ENCODE results near the gene PTMA.

The PTMA gene

DNA sequence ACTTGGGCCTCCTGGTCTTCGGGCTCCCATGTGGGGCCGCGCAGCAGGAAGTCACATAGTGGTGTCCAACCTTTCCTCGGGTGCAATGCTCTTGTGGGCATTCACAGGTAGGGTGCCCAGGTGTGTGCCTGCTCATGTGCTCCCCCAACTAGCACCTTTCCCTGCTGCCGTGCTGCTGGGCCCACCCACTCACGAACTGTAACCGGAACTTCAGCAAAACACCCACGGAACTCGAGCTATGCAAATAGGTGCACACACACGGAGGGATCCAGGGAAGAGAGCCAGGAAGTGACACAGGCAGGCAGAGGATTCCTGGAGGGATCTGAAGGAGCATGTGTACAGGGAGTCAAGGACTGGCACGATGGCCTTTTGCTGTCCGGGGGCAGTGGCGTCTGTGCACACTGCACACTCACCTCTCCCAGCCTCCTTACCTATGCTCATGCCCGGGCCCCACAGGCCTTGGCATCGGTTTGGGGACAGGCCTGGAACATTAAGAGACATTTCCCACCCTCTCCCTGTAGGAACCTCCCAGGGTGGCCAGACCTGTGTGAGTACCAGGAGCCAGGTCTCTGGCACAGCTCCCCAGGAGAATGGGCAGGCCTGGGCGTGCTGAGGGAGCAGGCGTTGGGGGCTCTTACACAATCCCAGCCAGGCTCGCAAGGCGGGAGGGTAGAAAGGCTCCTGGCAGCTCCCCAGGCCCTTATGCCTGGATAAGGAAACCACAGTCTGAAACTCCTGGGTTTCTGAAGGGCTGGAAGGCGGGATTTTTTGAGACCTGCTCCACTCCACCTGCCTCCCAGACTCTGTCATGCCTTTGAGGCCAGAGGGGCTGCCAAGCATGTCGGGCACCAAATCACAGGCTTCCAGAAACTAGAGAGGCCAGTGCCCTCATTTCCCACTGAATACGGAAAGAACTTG lies 6.6 kb upstream of the PTMA start:
- TF ChIP-seq SIN3A (IDR thresholded peaks at IDR 0.05; ENCODE audit: borderline replicate concordance, insufficient read depth, low read length) (no peak), FOXP2 (optimal IDR thresholded peaks at IDR 0.05; ENCODE audit: borderline replicate concordance, extremely low read depth, extremely low read length, insufficient read depth) (no peak), TAF1 (IDR thresholded peaks at IDR 0.05; ENCODE audit: borderline replicate concordance, insufficient read depth, low read length) (no peak), POLR2AphosphoS5 (IDR thresholded peaks at IDR 0.05; ENCODE audit: low read depth, low read length) (no peak)
- TF ChIP-seq, protein P1, sequence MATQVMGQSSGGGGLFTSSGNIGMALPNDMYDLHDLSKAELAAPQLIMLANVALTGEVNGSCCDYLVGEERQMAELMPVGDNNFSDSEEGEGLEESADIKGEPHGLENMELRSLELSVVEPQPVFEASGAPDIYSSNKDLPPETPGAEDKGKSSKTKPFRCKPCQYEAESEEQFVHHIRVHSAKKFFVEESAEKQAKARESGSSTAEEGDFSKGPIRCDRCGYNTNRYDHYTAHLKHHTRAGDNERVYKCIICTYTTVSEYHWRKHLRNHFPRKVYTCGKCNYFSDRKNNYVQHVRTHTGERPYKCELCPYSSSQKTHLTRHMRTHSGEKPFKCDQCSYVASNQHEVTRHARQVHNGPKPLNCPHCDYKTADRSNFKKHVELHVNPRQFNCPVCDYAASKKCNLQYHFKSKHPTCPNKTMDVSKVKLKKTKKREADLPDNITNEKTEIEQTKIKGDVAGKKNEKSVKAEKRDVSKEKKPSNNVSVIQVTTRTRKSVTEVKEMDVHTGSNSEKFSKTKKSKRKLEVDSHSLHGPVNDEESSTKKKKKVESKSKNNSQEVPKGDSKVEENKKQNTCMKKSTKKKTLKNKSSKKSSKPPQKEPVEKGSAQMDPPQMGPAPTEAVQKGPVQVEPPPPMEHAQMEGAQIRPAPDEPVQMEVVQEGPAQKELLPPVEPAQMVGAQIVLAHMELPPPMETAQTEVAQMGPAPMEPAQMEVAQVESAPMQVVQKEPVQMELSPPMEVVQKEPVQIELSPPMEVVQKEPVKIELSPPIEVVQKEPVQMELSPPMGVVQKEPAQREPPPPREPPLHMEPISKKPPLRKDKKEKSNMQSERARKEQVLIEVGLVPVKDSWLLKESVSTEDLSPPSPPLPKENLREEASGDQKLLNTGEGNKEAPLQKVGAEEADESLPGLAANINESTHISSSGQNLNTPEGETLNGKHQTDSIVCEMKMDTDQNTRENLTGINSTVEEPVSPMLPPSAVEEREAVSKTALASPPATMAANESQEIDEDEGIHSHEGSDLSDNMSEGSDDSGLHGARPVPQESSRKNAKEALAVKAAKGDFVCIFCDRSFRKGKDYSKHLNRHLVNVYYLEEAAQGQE (IDR thresholded peaks at IDR 0.05; ENCODE audit: insufficient read depth in 1 of 2, low read depth in 2 of 2, low read length in 2 of 2): no peak

DNA sequence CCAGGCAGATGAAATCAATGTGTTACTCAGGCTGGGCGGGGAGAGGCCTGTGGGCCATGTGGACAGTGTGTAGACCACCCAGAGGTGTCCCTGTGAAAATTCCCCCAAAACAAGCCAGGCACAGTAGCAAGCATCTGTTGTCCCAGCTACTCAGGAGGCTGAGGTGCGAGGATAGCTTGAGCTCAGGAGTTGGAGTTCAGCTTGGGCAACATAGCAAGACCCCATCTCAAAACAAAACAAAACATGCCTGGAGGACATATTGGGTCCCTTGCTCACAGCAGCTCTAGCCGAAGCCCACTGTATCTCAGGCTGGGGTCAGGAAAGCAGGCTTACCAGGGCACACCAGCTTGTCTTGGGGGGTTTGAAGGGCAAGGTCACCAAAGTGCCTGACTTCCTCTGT lies 4.3 kb upstream of the PTMA start:
- TF ChIP-seq POLR2AphosphoS5 (IDR thresholded peaks at IDR 0.05; ENCODE audit: low read depth, low read length): no peak
- no peak for TF ChIP-seq FOXP2 (optimal IDR thresholded peaks at IDR 0.05; ENCODE audit: borderline replicate concordance, extremely low read depth, extremely low read length, insufficient read depth)
- TF ChIP-seq, protein P1 (IDR thresholded peaks at IDR 0.05; ENCODE audit: insufficient read depth in 1 of 2, low read depth in 2 of 2, low read length in 2 of 2): no peak
- no peak for TF ChIP-seq SIN3A (IDR thresholded peaks at IDR 0.05; ENCODE audit: borderline replicate concordance, insufficient read depth, low read length)
- TF ChIP-seq TAF1 (IDR thresholded peaks at IDR 0.05; ENCODE audit: borderline replicate concordance, insufficient read depth, low read length): no peak

DNA sequence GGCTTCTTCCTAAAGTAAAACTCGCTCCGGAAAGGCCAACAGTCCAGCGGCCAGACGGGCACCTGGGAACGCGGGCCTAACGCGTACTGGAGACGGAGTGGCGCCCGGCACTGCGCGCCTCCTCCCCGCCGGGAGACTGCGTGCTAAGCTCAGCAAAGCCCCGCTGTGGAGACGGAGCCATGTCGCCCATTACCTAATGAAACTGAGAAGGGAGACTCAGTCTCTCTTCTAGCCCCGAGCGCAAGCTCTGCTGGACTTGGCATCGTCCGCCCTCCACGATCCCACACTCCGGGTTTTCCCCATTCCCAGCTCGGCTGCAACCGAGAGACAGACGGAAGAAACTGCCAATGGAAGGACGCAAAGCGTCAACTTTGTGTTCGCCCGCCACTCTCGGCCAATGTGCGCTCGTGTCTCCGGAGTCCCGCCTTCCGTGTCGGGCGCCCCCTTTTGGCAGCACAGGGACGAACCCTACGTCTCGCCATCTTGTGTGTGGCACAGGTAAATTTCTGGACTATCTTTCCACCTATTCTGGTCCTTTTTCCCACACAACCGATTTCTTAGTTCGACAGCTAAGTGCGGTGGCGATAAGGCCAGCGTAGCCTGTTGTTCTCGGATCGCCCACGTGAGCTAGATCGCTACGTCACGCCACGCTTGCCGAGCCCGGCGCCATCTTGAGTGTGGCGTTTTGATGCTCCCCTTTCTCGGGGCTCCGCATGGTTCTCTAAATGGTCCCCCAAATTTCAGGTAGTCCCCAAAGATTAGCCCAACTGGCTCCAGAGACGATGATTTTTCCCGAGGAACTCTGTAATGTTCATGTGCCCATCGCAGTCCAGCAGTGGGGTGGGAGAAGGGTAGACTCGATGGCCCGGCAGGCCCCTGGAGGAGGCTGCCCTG lies 1.3 kb upstream of the PTMA start:
- TF ChIP-seq POLR2AphosphoS5 (IDR thresholded peaks at IDR 0.05; ENCODE audit: low read depth, low read length) (no peak), SIN3A (IDR thresholded peaks at IDR 0.05; ENCODE audit: borderline replicate concordance, insufficient read depth, low read length) (no peak), TAF1 (IDR thresholded peaks at IDR 0.05; ENCODE audit: borderline replicate concordance, insufficient read depth, low read length) (no peak; the same call in 1 of the 2 replicates), FOXP2 (optimal IDR thresholded peaks at IDR 0.05; ENCODE audit: borderline replicate concordance, extremely low read depth, extremely low read length, insufficient read depth) (no peak)
- TF ChIP-seq, protein P1 (IDR thresholded peaks at IDR 0.05; ENCODE audit: insufficient read depth in 1 of 2, low read depth in 2 of 2, low read length in 2 of 2): no peak

DNA sequence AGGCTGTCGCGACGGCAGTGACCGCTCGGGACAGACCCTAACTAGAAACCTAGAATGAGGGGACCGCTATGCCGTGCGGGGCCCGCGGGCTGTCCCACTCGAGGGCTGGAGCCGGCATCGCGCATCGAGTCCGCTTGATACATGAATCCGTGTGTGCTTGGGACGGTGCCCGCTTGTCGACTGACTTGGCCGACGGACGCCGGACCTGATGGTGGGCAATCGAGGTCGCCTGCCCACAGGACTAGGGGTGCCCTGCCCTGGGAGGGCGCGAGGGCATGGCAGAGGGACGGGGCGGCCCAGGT lies 749 bp upstream of the PTMA start:
- TF ChIP-seq SIN3A (IDR thresholded peaks at IDR 0.05; ENCODE audit: borderline replicate concordance, insufficient read depth, low read length): no peak
- TF ChIP-seq, protein P1 (IDR thresholded peaks at IDR 0.05; ENCODE audit: insufficient read depth in 1 of 2, low read depth in 2 of 2, low read length in 2 of 2): no peak
- no peak for TF ChIP-seq POLR2AphosphoS5 (IDR thresholded peaks at IDR 0.05; ENCODE audit: low read depth, low read length)
- no peak for TF ChIP-seq TAF1 (IDR thresholded peaks at IDR 0.05; ENCODE audit: borderline replicate concordance, insufficient read depth, low read length)
- TF ChIP-seq FOXP2 (optimal IDR thresholded peaks at IDR 0.05; ENCODE audit: borderline replicate concordance, extremely low read depth, extremely low read length, insufficient read depth): no peak
